GM23248 (cell line): ENCODE measurements around the gene VILL.

Experiments used
- EZH2 ChIP-seq: fragments of 200-600 bp; sonication (generic); IDR thresholded peaks from 2 replicates; pipeline ENCODE4 v1.6.1; 2018; ENCODE audit warnings: antibody characterized with exemption, mild to moderate bottlenecking; ENCODE audit not compliant: insufficient read depth, poor library complexity, severe bottlenecking
- EZH2phosphoT487 ChIP-seq: fragments of 200-600 bp; sonication (generic); IDR thresholded peaks from 2 replicates; pipeline ENCODE4 v1.6.1; 2018; ENCODE audit warnings: antibody characterized with exemption, moderate library complexity, mild to moderate bottlenecking, low read depth; ENCODE audit not compliant: insufficient read depth

- no peak for TF ChIP-seq EZH2
- no peak for TF ChIP-seq EZH2phosphoT487
Observed at GRCh38 chr3:38006031-38006430, 15.4 kb downstream of the VILL start.
